Measurements from ENCODE around the gene SART3.

The SART3 gene

GRCh38 chr12:108560752-108561719 is at the start of gene SART3:
Gene SART3, minus strand, starts transcription at chr12:108561173. Its CDS starts 19 bp downstream, at chr12:108561154.
- DNase-seq, result peak; percentile 72

GRCh38 chr12:108610336-108610815 is 49.4 kb upstream of the SART3 start:
- DNase-seq, result no peak

GRCh38 chr12:108609537-108610335 is 48.8 kb upstream of the SART3 start:
- no peak for DNase-seq

GRCh38 chr12:108608616-108609015 is 47.6 kb upstream of the SART3 start:
- DNase-seq, result no peak

GRCh38 chr12:108607981-108608600 is 47.1 kb upstream of the SART3 start:
- no peak for DNase-seq

GRCh38 chr12:108606492-108606891 is 45.5 kb upstream of the SART3 start:
- DNase-seq, result no peak

GRCh38 chr12:108605690-108606406 is 44.9 kb upstream of the SART3 start:
- DNase-seq, result no peak

GRCh38 chr12:108605000-108605689 is 44.2 kb upstream of the SART3 start:
- no peak for DNase-seq

- DNase-seq, result no peak
Measured at GRCh38 chr12:108604208-108604941, 43.4 kb upstream of the SART3 start.

- no peak for DNase-seq
Measured at GRCh38 chr12:108603743-108604142, 42.8 kb upstream of the SART3 start.

- DNase-seq, result no peak
Measured at GRCh38 chr12:108602976-108603704, 42.2 kb upstream of the SART3 start.

- no peak for DNase-seq
Measured at GRCh38 chr12:108602209-108602705, 41.3 kb upstream of the SART3 start.

GRCh38 chr12:108600702-108601007 is 39.7 kb upstream of the SART3 start:
- no peak for DNase-seq

- no peak for DNase-seq
Measured at GRCh38 chr12:108599948-108600701, 39.2 kb upstream of the SART3 start.

GRCh38 chr12:108599541-108599940 is 38.6 kb upstream of the SART3 start:
- no peak for DNase-seq

- DNase-seq, result no peak
Measured at GRCh38 chr12:108598553-108599250, 37.7 kb upstream of the SART3 start.

- DNase-seq, result no peak
Measured at GRCh38 chr12:108597559-108598471, 36.8 kb upstream of the SART3 start, which contains the start of gene TMEM119. Gene TMEM119, minus strand, starts transcription at chr12:108598084. Its CDS starts 5,701 bp downstream, at chr12:108592383.
